Prostate gland (tissue), 2 donors: ENCODE data around the gene TRAF7.
"Not testable (repeated sequence)": the region's sequence is repeated elsewhere in the genome, so short reads cannot be mapped to it uniquely, and the experiment has no call there.

Experiments used
- POLR2A ChIP-seq: fragments of 450-650 bp; IDR thresholded peaks from one replicate; pipeline ENCODE4 v1.6.1; 2016; ENCODE audit warnings: antibody characterized with exemption, mild to moderate bottlenecking
- POLR2AphosphoS5 ChIP-seq: sonication (generic); formaldehyde crosslinking; IDR thresholded peaks from one replicate; pipeline ENCODE4 v1.6.1; 2017; ENCODE audit warnings: antibody characterized with exemption
- TF ChIP-seq, protein P1 (sequence below), 4 experiments: fragments of 200-600 bp in 2 of 4; fragments of 450-650 bp in 2 of 4; sonication (generic) in 2 of 4; IDR thresholded peaks; 1 replicate in 3 of 4; 2 replicates in 1 of 4; pipeline ENCODE4 v1.5.1; 2016 to 2019; ENCODE audit warnings: antibody characterized with exemption in 4 of 4, mild to moderate bottlenecking in 2 of 4, moderate library complexity in 2 of 4

DNA sequence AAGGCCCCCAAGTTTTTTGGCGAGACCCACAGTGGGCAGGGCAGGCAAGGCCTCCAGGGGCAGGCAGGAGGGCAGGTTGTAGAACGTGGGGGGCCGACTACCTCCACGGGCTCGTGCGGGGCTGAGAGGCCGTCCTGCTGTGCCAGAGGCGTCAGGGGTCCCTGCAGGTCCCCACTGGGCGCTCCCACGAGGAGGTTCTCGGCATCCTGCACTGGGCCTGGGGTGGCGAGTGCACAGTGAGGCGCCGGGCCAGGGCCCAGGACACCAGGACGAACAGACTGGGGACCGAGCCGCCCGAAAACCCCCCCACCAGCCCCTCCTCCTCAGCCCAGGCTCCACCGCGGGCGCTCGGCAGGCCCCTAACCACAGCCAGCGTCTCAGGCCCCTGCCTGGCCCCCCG is 39.2 kb upstream of the TRAF7 start:
- not testable (repeated sequence) for TF ChIP-seq POLR2A, POLR2AphosphoS5
- TF ChIP-seq, protein P1, sequence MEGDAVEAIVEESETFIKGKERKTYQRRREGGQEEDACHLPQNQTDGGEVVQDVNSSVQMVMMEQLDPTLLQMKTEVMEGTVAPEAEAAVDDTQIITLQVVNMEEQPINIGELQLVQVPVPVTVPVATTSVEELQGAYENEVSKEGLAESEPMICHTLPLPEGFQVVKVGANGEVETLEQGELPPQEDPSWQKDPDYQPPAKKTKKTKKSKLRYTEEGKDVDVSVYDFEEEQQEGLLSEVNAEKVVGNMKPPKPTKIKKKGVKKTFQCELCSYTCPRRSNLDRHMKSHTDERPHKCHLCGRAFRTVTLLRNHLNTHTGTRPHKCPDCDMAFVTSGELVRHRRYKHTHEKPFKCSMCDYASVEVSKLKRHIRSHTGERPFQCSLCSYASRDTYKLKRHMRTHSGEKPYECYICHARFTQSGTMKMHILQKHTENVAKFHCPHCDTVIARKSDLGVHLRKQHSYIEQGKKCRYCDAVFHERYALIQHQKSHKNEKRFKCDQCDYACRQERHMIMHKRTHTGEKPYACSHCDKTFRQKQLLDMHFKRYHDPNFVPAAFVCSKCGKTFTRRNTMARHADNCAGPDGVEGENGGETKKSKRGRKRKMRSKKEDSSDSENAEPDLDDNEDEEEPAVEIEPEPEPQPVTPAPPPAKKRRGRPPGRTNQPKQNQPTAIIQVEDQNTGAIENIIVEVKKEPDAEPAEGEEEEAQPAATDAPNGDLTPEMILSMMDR (IDR thresholded peaks at IDR 0.05) = not testable (repeated sequence)
